B cell (primary cell): Measurements from ENCODE around the gene SORT1. TPM values are rescaled to one million over a fixed set of nuclear protein-coding genes. Genes with fewer than 3 reads are reported as not detected.
"Not testable (repeated sequence)": the region's sequence is repeated elsewhere in the genome, so short reads cannot be mapped to it uniquely, and the experiment has no call there.

Experiments
- ATAC-seq: fragments of 200-7000 bp; cut with Tn5 transposase; one replicate; pipeline ENCODE4 v1.10.0; 2021; ENCODE audit warnings: low read depth, mild to moderate bottlenecking, moderate number of reproducible peaks, moderate library complexity
- CTCF ChIA-PET: fragments of 350-600 bp; sonication (Branson Sonifier 250); formaldehyde crosslinking; loops from one replicate; lab custom pipeline; 2021; ENCODE audit warnings: antibody characterized with exemption, inconsistent platforms; lab: Charles Lee
- POLR2A ChIA-PET: fragments of 350-600 bp; sonication (Branson Sonifier 250); formaldehyde crosslinking; loops from one replicate; lab custom pipeline; 2021; ENCODE audit warnings: antibody characterized with exemption; lab: Charles Lee
- DNase-seq: peaks from one replicate; pipeline ENCODE4 v3.0.0; 2013
- H2AFZ ChIP-seq: 2 replicates; pipeline ENCODE4 v1.6.1; 2012; ENCODE audit warnings: mild to moderate bottlenecking, low read depth, low read length; ENCODE audit not compliant: insufficient read depth, poor library complexity, severe bottlenecking
- H3K27ac ChIP-seq, 2 donors: 1 replicate in 1 of 2; 2 replicates in 1 of 2; pipeline ENCODE4 v1.5.1; 2012 to 2013; ENCODE audit warnings: low read length in 2 of 2, mild to moderate bottlenecking in 2 of 2, moderate library complexity in 1 of 2
- H3K27me3 ChIP-seq, 4 experiments: fragments of 200-600 bp in 1 of 4; sonication (generic) in 1 of 4; replicated peaks in 1 of 4; 1 replicate in 2 of 4; 2 replicates in 2 of 4; pipeline versions ENCODE4 v1.6.1 to v1.7.0; 2013 to 2016; ENCODE audit warnings: low read length in 3 of 4, mild to moderate bottlenecking in 2 of 4, mixed read lengths in 1 of 4, moderate library complexity in 1 of 4; ENCODE audit not compliant: insufficient read depth in 4 of 4, control insufficient read depth in 3 of 4; ENCODE audit errors: control extremely low read depth in 1 of 4
- H3K36me3 ChIP-seq, 2 experiments: replicated peaks in 1 of 2; 1 replicate in 1 of 2; 2 replicates in 1 of 2; pipeline versions ENCODE4 v1.6.1 to v1.7.1; 2013; ENCODE audit warnings: low read length in 1 of 2; ENCODE audit not compliant: insufficient read depth in 2 of 2, control insufficient read depth in 1 of 2; ENCODE audit errors: control extremely low read depth in 1 of 2, extremely low read depth in 1 of 2
- H3K4me1 ChIP-seq, 2 donors: fragments of 200-600 bp in 1 of 2; sonication (generic) in 1 of 2; 1 replicate in 1 of 2; 2 replicates in 1 of 2; pipeline versions ENCODE4 v1.5.1 to v1.6.1; 2013 to 2017; ENCODE audit warnings: low read length in 2 of 2; ENCODE audit not compliant: control insufficient read depth in 2 of 2, insufficient read depth in 2 of 2
- H3K4me2 ChIP-seq: replicated peaks from 2 replicates; pipeline ENCODE3; 2012; ENCODE audit warnings: mild to moderate bottlenecking, low read depth, low read length; ENCODE audit not compliant: poor library complexity, severe bottlenecking
- H3K4me3 ChIP-seq, 5 experiments: fragments of 200-600 bp in 1 of 5; sonication (generic) in 1 of 5; 1 replicate in 3 of 5; 2 replicates in 2 of 5; pipeline versions ENCODE4 v1.5.1 to v1.7.0; 2011 to 2016; ENCODE audit warnings: low read length in 4 of 5, mild to moderate bottlenecking in 4 of 5, low read depth in 2 of 5, control low read depth in 1 of 5, moderate library complexity in 1 of 5; ENCODE audit not compliant: insufficient read depth in 1 of 5; ENCODE audit errors: control extremely low read depth in 1 of 5, extremely low read depth in 1 of 5
- H3K79me2 ChIP-seq: fragments of 200-600 bp; sonication (generic); one replicate; pipeline ENCODE4 v1.6.0; 2016; ENCODE audit warnings: low read length; ENCODE audit not compliant: control insufficient read depth, insufficient read depth
- H3K9ac ChIP-seq: fragments of 200-600 bp; sonication (generic); 2 replicates; pipeline ENCODE4 v1.6.1; 2017; ENCODE audit warnings: mild to moderate bottlenecking, low read length, moderate library complexity
- H3K9me3 ChIP-seq, 3 donors: one replicate each; pipeline versions ENCODE4 v1.6.1 to v1.7.1; 2013; ENCODE audit warnings: low read length in 2 of 3; ENCODE audit not compliant: control insufficient read depth in 2 of 3, insufficient read depth in 1 of 3; ENCODE audit errors: control extremely low read depth in 1 of 3
- H4K20me1 ChIP-seq: 2 replicates; pipeline ENCODE4 v1.6.0; 2012; ENCODE audit warnings: mild to moderate bottlenecking, low read length; ENCODE audit not compliant: insufficient read depth, control insufficient read depth, poor library complexity, severe bottlenecking
- H3K27ac Mint-ChIP-seq: one replicate; pipeline ENCODE4 v1.8.0; 2021; ENCODE audit warnings: mixed read lengths
- H3K27me3 Mint-ChIP-seq: one replicate; pipeline ENCODE4 v1.8.0; 2021; ENCODE audit warnings: mixed read lengths
- H3K4me1 Mint-ChIP-seq: one replicate; pipeline ENCODE4 v1.8.0; 2021; ENCODE audit warnings: mixed read lengths
- H3K4me3 Mint-ChIP-seq: one replicate; pipeline ENCODE4 v1.8.0; 2021; ENCODE audit warnings: mixed read lengths
- H3K9me3 Mint-ChIP-seq: one replicate; pipeline ENCODE4 v1.8.0; 2022; ENCODE audit warnings: mixed read lengths; ENCODE audit not compliant: insufficient read depth
- CTCF ChIP-seq: fragments of 200-600 bp; IDR thresholded peaks from one replicate; pipeline ENCODE4 v1.8.0; 2022; ENCODE audit warnings: antibody characterized with exemption, mild to moderate bottlenecking
- EZH2 ChIP-seq: IDR thresholded peaks from 2 replicates; pipeline ENCODE4 v1.6.1; 2012; ENCODE audit warnings: borderline replicate concordance, low read depth, mild to moderate bottlenecking, moderate library complexity, low read length; ENCODE audit not compliant: insufficient read depth, poor library complexity, severe bottlenecking
- WGBS: methylation state at CpG from one replicate; pipeline ENCODE4 v1.1.5; 2013; ENCODE audit warnings: missing lambda C conversion rate; ENCODE audit not compliant: insufficient coverage; 5-methylcytosine and 5-hydroxymethylcytosine counted together
- intact Hi-C: fragments of 100-400 bp; cut with micrococcal nuclease; formaldehyde crosslinking; loops from one replicate; pipeline ENCODE4 v1.10.0; 2022
- polyA plus RNA-seq: library from polyadenylated mRNA; depleted of rRNA; stranded (reverse); fragments of >200 nt; gene quantifications from 2 replicates; pipeline ENCODE4 v1.2.3, GENCODE V29; 2012
- total RNA-seq, 2 donors: library from RNA; stranded (reverse); fragments of 120-200 nt in 1 of 2; gene quantifications; 1 replicate in 1 of 2; 2 replicates in 1 of 2; pipeline versions ENCODE4 v1.2.3 to v1.2.4, GENCODE V29; 2013 to 2022

SORT1 gene
- total and polyA plus RNA-seq, 2 donors (not counting 1 experiment from before 2014, with no cell fraction given) = 0.13 to 0.25 TPM

- Histone ChIP-seq H3K4me2 (no peak overlapping the region), H3K36me3 (no peaks in the 10 kb centered on the region), H3K27me3 (no peaks in the 10 kb centered on the region), H4K20me1 (no peaks in the 10 kb centered on the region), H2AFZ (peak overlapping the region; percentile 16), H3K9ac (no peak overlapping the region), H3K79me2 (no peaks in the 10 kb centered on the region), H3K27ac (no peak overlapping the region), H3K9me3 (no peaks in the 10 kb centered on the region), H3K4me3 (no peak overlapping the region), H3K4me1 (peaks cover 20 to 28% of the 10 kb centered on the region in 2 donors)
- ChIA-PET POLR2A (no interaction called here), CTCF (interaction anchor here (1.3 to 2.1 kb wide), 2 partner anchors 8 to 13 kb away, joined by 3 to 5 read pairs; partner anchors contain the start of gene PSRC1)
- no peak overlapping the region for H3K27ac Mint-ChIP-seq
- 87% methylated on average over 4 of the region's 6 CpGs for WGBS
- H3K27me3 Mint-ChIP-seq = peaks cover 4% of the 10 kb centered on the region
- intact Hi-C loops = no loop called here
- H3K4me1 Mint-ChIP-seq = peaks cover 28% of the 10 kb centered on the region
- ATAC-seq = no peak
- H3K9me3 Mint-ChIP-seq = no peaks in the 10 kb centered on the region
- DNase-seq = peak; percentile 37
- no peak overlapping the region for H3K4me3 Mint-ChIP-seq
- TF ChIP-seq CTCF (no peak), EZH2 (no peak)
These were observed 106.7 kb downstream of the SORT1 start for GRCh38 chr1:109290998-109291397.

GRCh38 chr1:109290137-109290536 lies 107.6 kb downstream of the SORT1 start:
- Histone ChIP-seq H3K9ac (no peak overlapping the region), H3K27ac (no peak overlapping the region), H2AFZ (no peak overlapping the region), H3K36me3 (no peaks in the 10 kb centered on the region), H3K4me3 (no peak overlapping the region), H3K4me2 (no peak overlapping the region), H3K27me3 (no peaks in the 10 kb centered on the region), H3K9me3 (no peaks in the 10 kb centered on the region), H4K20me1 (no peaks in the 10 kb centered on the region), H3K79me2 (no peaks in the 10 kb centered on the region), H3K4me1 (peaks cover 13 to 20% of the 10 kb centered on the region in 2 donors)
- Mint-ChIP-seq H3K27ac (no peak overlapping the region), H3K4me1 (peaks cover 22% of the 10 kb centered on the region), H3K27me3 (peaks cover 4% of the 10 kb centered on the region), H3K4me3 (no peak overlapping the region), H3K9me3 (no peaks in the 10 kb centered on the region)
- POLR2A ChIA-PET = no interaction called here
- intact Hi-C loops = no loop called here
- DNase-seq (no peak), ATAC-seq (no peak)
- CTCF ChIA-PET = interaction anchor here (2.1 kb wide), 1 partner anchor 12 kb away, joined by 5 read pairs; no protein-coding TSS in a partner anchor
- TF ChIP-seq EZH2 (no peak), CTCF (no peak)
- WGBS = no CpG with 5 or more reads among the region's 1 CpG

GRCh38 chr1:109286762-109287161 lies 111.0 kb downstream of the SORT1 start:
- CTCF ChIA-PET, DNase-seq, H3K36me3 ChIP-seq, H2AFZ ChIP-seq, H3K4me3 Mint-ChIP-seq, H3K27me3 ChIP-seq, H3K79me2 ChIP-seq, H3K9me3 ChIP-seq, intact Hi-C loops, H3K27ac ChIP-seq, H3K4me2 ChIP-seq, H4K20me1 ChIP-seq, H3K9me3 Mint-ChIP-seq, H3K9ac ChIP-seq, H3K4me3 ChIP-seq, ATAC-seq, H3K27ac Mint-ChIP-seq, H3K27me3 Mint-ChIP-seq, POLR2A ChIA-PET: not testable (repeated sequence)
- H3K4me1 Mint-ChIP-seq = peaks cover 19% of the 10 kb centered on the region
- H3K4me1 ChIP-seq = peaks cover 12 to 24% of the 10 kb centered on the region in 2 donors
- 100% methylated on average over 2 of the region's 5 CpGs for WGBS
